ENCODE data around the gene OR13J1. TPM values are rescaled to one million over a fixed set of nuclear protein-coding genes. Genes with fewer than 3 reads are reported as not detected.

The OR13J1 gene
- total RNA-seq, 1 donor from 2014 or later, result not detected

- Histone ChIP-seq H3K27ac (ENCODE audit: low read depth, low read length) (no peak overlapping the region), H3K27me3 (ENCODE audit: control insufficient read depth in 3 of 3, insufficient read depth in 3 of 3, low read length in 3 of 3) (no peaks in the 10 kb centered on the region), H3K4me3 (ENCODE audit: low read length in 3 of 3) (no peak overlapping the region), H3K4me1 (ENCODE audit: control insufficient read depth in 3 of 3, insufficient read depth in 3 of 3, low read length in 3 of 3) (no peaks in the 10 kb centered on the region), H3K36me3 (ENCODE audit: control insufficient read depth in 3 of 3, insufficient read depth in 3 of 3, low read length in 3 of 3) (no peaks in the 10 kb centered on the region), H3K9ac (ENCODE audit: low read depth in 1 of 3, low read length in 3 of 3) (no peak overlapping the region), H3K9me3 (ENCODE audit: control insufficient read depth in 3 of 3, low read length in 3 of 3) (no peaks in the 10 kb centered on the region)
Observed at GRCh38 chr9:35882996-35883395, 12.8 kb upstream of the OR13J1 start.

- Histone ChIP-seq H3K9me3 (ENCODE audit: control insufficient read depth in 3 of 3, low read length in 3 of 3) (no peaks in the 10 kb centered on the region), H3K4me1 (ENCODE audit: control insufficient read depth in 3 of 3, insufficient read depth in 3 of 3, low read length in 3 of 3) (no peaks in the 10 kb centered on the region), H3K27ac (ENCODE audit: low read depth, low read length) (no peak overlapping the region), H3K36me3 (ENCODE audit: control insufficient read depth in 3 of 3, insufficient read depth in 3 of 3, low read length in 3 of 3) (no peaks in the 10 kb centered on the region), H3K4me3 (ENCODE audit: low read length in 3 of 3) (no peak overlapping the region), H3K27me3 (ENCODE audit: control insufficient read depth in 3 of 3, insufficient read depth in 3 of 3, low read length in 3 of 3) (no peaks in the 10 kb centered on the region), H3K9ac (ENCODE audit: low read depth in 1 of 3, low read length in 3 of 3) (peak overlapping the region in 1 of 3 donors; percentile 17)
Observed at GRCh38 chr9:35882263-35882848, 12.2 kb upstream of the OR13J1 start.

- H3K4me3 ChIP-seq (ENCODE audit: low read length in 3 of 3), result no peak overlapping the region
- no peak overlapping the region for H3K27ac ChIP-seq (ENCODE audit: low read depth, low read length)
Observed at GRCh38 chr9:35872505-35872904, 2.3 kb upstream of the OR13J1 start.

GRCh38 chr9:35871545-35871944 lies 1.3 kb upstream of the OR13J1 start:
- peaks cover 3 to 19% (median 13%) of the 10 kb centered on the region in 3 donors for H3K27me3 ChIP-seq (ENCODE audit: control insufficient read depth in 3 of 3, insufficient read depth in 3 of 3, low read length in 3 of 3)
- H3K9ac ChIP-seq (ENCODE audit: low read depth in 1 of 3, low read length in 3 of 3), result no peak overlapping the region
- H3K27ac ChIP-seq (ENCODE audit: low read depth, low read length), result no peak overlapping the region
- no peak overlapping the region for H3K4me3 ChIP-seq (ENCODE audit: low read length in 3 of 3)
- H3K9me3 ChIP-seq (ENCODE audit: control insufficient read depth in 3 of 3, low read length in 3 of 3), result no peaks in the 10 kb centered on the region
- H3K36me3 ChIP-seq (ENCODE audit: control insufficient read depth in 3 of 3, insufficient read depth in 3 of 3, low read length in 3 of 3), result no peaks in the 10 kb centered on the region
- no peaks in the 10 kb centered on the region for H3K4me1 ChIP-seq (ENCODE audit: control insufficient read depth in 3 of 3, insufficient read depth in 3 of 3, low read length in 3 of 3)

More at GRCh38 chr9:35872505-35872904, 2.3 kb upstream of the OR13J1 start:
- Histone ChIP-seq H3K4me1 (ENCODE audit: control insufficient read depth in 3 of 3, insufficient read depth in 3 of 3, low read length in 3 of 3) (no peaks in the 10 kb centered on the region), H3K27me3 (ENCODE audit: control insufficient read depth in 3 of 3, insufficient read depth in 3 of 3, low read length in 3 of 3) (peaks cover 3 to 16% (median 11%) of the 10 kb centered on the region in 3 donors), H3K36me3 (ENCODE audit: control insufficient read depth in 3 of 3, insufficient read depth in 3 of 3, low read length in 3 of 3) (no peaks in the 10 kb centered on the region), H3K9ac (ENCODE audit: low read depth in 1 of 3, low read length in 3 of 3) (no peak overlapping the region), H3K9me3 (ENCODE audit: control insufficient read depth in 3 of 3, low read length in 3 of 3) (no peaks in the 10 kb centered on the region)

GRCh38 chr9:35869621-35870216 lies 482 bp downstream of the OR13J1 start:
- H3K9me3 ChIP-seq (ENCODE audit: control insufficient read depth in 3 of 3, low read length in 3 of 3), result no peaks in the 10 kb centered on the region
- no peak overlapping the region for H3K9ac ChIP-seq (ENCODE audit: low read depth in 1 of 3, low read length in 3 of 3)
- H3K4me1 ChIP-seq (ENCODE audit: control insufficient read depth in 3 of 3, insufficient read depth in 3 of 3, low read length in 3 of 3), result no peaks in the 10 kb centered on the region
- no peak overlapping the region for H3K27ac ChIP-seq (ENCODE audit: low read depth, low read length)
- H3K36me3 ChIP-seq (ENCODE audit: control insufficient read depth in 3 of 3, insufficient read depth in 3 of 3, low read length in 3 of 3), result no peaks in the 10 kb centered on the region
- H3K4me3 ChIP-seq (ENCODE audit: low read length in 3 of 3), result no peak overlapping the region
- H3K27me3 ChIP-seq (ENCODE audit: control insufficient read depth in 3 of 3, insufficient read depth in 3 of 3, low read length in 3 of 3), result peaks cover 3 to 24% (median 16%) of the 10 kb centered on the region in 3 donors

GRCh38 chr9:35868933-35869332 lies 1.3 kb downstream of the OR13J1 start:
- Histone ChIP-seq H3K4me3 (ENCODE audit: low read length in 3 of 3) (no peak overlapping the region), H3K9me3 (ENCODE audit: control insufficient read depth in 3 of 3, low read length in 3 of 3) (no peaks in the 10 kb centered on the region), H3K4me1 (ENCODE audit: control insufficient read depth in 3 of 3, insufficient read depth in 3 of 3, low read length in 3 of 3) (no peaks in the 10 kb centered on the region), H3K27ac (ENCODE audit: low read depth, low read length) (no peak overlapping the region), H3K36me3 (ENCODE audit: control insufficient read depth in 3 of 3, insufficient read depth in 3 of 3, low read length in 3 of 3) (no peaks in the 10 kb centered on the region), H3K9ac (ENCODE audit: low read depth in 1 of 3, low read length in 3 of 3) (no peak overlapping the region), H3K27me3 (ENCODE audit: control insufficient read depth in 3 of 3, insufficient read depth in 3 of 3, low read length in 3 of 3) (peaks cover 5 to 31% (median 18%) of the 10 kb centered on the region in 3 donors)

- no peaks in the 10 kb centered on the region for H3K36me3 ChIP-seq (ENCODE audit: control insufficient read depth in 3 of 3, insufficient read depth in 3 of 3, low read length in 3 of 3)
- H3K4me3 ChIP-seq (ENCODE audit: low read length in 3 of 3), result no peak overlapping the region
- H3K4me1 ChIP-seq (ENCODE audit: control insufficient read depth in 3 of 3, insufficient read depth in 3 of 3, low read length in 3 of 3), result no peaks in the 10 kb centered on the region
- no peak overlapping the region for H3K9ac ChIP-seq (ENCODE audit: low read depth in 1 of 3, low read length in 3 of 3)
- H3K27me3 ChIP-seq (ENCODE audit: control insufficient read depth in 3 of 3, insufficient read depth in 3 of 3, low read length in 3 of 3), result peaks cover 15 to 42% (median 26%) of the 10 kb centered on the region in 3 donors
- no peak overlapping the region for H3K27ac ChIP-seq (ENCODE audit: low read depth, low read length)
- H3K9me3 ChIP-seq (ENCODE audit: control insufficient read depth in 3 of 3, low read length in 3 of 3), result no peaks in the 10 kb centered on the region
Observed at GRCh38 chr9:35867538-35867937, 2.7 kb downstream of the OR13J1 start.

GRCh38 chr9:35864695-35865255 lies 5.4 kb downstream of the OR13J1 start:
- no peak overlapping the region for H3K4me3 ChIP-seq (ENCODE audit: low read length in 3 of 3)
- H3K9me3 ChIP-seq (ENCODE audit: control insufficient read depth in 3 of 3, low read length in 3 of 3), result no peaks in the 10 kb centered on the region
- no peaks in the 10 kb centered on the region for H3K36me3 ChIP-seq (ENCODE audit: control insufficient read depth in 3 of 3, insufficient read depth in 3 of 3, low read length in 3 of 3)
- H3K27ac ChIP-seq (ENCODE audit: low read depth, low read length), result no peak overlapping the region
- peak overlapping the region in 1 of 3 donors; percentile 45 for H3K9ac ChIP-seq (ENCODE audit: low read depth in 1 of 3, low read length in 3 of 3)
- H3K4me1 ChIP-seq (ENCODE audit: control insufficient read depth in 3 of 3, insufficient read depth in 3 of 3, low read length in 3 of 3), result peaks cover 0 to 3% (median 0%) of the 10 kb centered on the region in 3 donors
- H3K27me3 ChIP-seq (ENCODE audit: control insufficient read depth in 3 of 3, insufficient read depth in 3 of 3, low read length in 3 of 3), result peaks cover 19 to 44% (median 31%) of the 10 kb centered on the region in 3 donors

GRCh38 chr9:35863583-35863982 lies 6.6 kb downstream of the OR13J1 start:
- Histone ChIP-seq H3K27me3 (ENCODE audit: control insufficient read depth in 3 of 3, insufficient read depth in 3 of 3, low read length in 3 of 3) (peaks cover 17 to 42% (median 25%) of the 10 kb centered on the region in 3 donors), H3K9me3 (ENCODE audit: control insufficient read depth in 3 of 3, low read length in 3 of 3) (no peaks in the 10 kb centered on the region), H3K4me3 (ENCODE audit: low read length in 3 of 3) (no peak overlapping the region), H3K9ac (ENCODE audit: low read depth in 1 of 3, low read length in 3 of 3) (no peak overlapping the region), H3K4me1 (ENCODE audit: control insufficient read depth in 3 of 3, insufficient read depth in 3 of 3, low read length in 3 of 3) (peaks cover 0 to 8% (median under 1%) of the 10 kb centered on the region in 3 donors), H3K36me3 (ENCODE audit: control insufficient read depth in 3 of 3, insufficient read depth in 3 of 3, low read length in 3 of 3) (no peaks in the 10 kb centered on the region), H3K27ac (ENCODE audit: low read depth, low read length) (no peak overlapping the region)

GRCh38 chr9:35862328-35862727 lies 7.9 kb downstream of the OR13J1 start:
- no peaks in the 10 kb centered on the region for H3K9me3 ChIP-seq (ENCODE audit: control insufficient read depth in 3 of 3, low read length in 3 of 3)
- H3K36me3 ChIP-seq (ENCODE audit: control insufficient read depth in 3 of 3, insufficient read depth in 3 of 3, low read length in 3 of 3), result no peaks in the 10 kb centered on the region
- peaks cover 0 to 8% (median 4%) of the 10 kb centered on the region in 3 donors for H3K4me1 ChIP-seq (ENCODE audit: control insufficient read depth in 3 of 3, insufficient read depth in 3 of 3, low read length in 3 of 3)
- H3K9ac ChIP-seq (ENCODE audit: low read depth in 1 of 3, low read length in 3 of 3), result no peak overlapping the region
- no peak overlapping the region for H3K27ac ChIP-seq (ENCODE audit: low read depth, low read length)
- peaks cover 17 to 35% (median 23%) of the 10 kb centered on the region in 3 donors for H3K27me3 ChIP-seq (ENCODE audit: control insufficient read depth in 3 of 3, insufficient read depth in 3 of 3, low read length in 3 of 3)
- H3K4me3 ChIP-seq (ENCODE audit: low read length in 3 of 3), result no peak overlapping the region
